Coronary artery (tissue), 2 donors: ENCODE measurements around the gene LRRC19.
A peak's percentile ranks its signal among the peaks of the same experiment; 100 is the strongest.

Experiments
- DNase-seq: peaks from one replicate; pipeline ENCODE4 v3.0.0-alpha.2; 2017; ENCODE audit warnings: low spot score
- H3K27ac ChIP-seq, 2 donors: fragments of 200-600 bp; sonication (generic); one replicate each; pipeline ENCODE4 v1.5.1; 2016 to 2019
- H3K4me3 ChIP-seq: fragments of 200-600 bp; sonication (generic); 2 replicates; pipeline ENCODE4 v1.5.1; 2016; ENCODE audit warnings: mild to moderate bottlenecking, moderate library complexity
- TF ChIP-seq, protein P1 (sequence below): fragments of 200-600 bp; sonication (generic); IDR thresholded peaks from one replicate; pipeline ENCODE4 v1.5.1; 2019; ENCODE audit warnings: antibody characterized with exemption

LRRC19 gene

DNA sequence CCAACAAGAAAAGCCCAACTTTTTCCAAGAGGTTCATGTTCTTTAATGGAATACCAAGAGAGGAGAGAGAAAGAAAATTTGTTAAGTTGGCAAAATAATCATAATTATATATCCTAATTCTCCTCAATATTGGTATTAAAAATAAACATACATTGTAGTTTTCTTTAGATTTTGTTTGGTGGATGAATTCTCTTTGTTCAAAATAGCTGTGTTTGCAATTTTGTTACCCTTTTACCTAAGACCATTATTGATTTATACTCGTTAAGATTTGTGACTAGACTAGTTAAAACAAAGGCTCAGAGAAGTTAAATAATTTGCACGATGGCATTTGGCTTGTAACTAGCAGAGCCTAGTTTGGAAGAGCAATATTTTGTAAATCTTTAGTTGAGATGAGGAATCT is 9.7 kb downstream of the LRRC19 start:
- TF ChIP-seq, protein P1, sequence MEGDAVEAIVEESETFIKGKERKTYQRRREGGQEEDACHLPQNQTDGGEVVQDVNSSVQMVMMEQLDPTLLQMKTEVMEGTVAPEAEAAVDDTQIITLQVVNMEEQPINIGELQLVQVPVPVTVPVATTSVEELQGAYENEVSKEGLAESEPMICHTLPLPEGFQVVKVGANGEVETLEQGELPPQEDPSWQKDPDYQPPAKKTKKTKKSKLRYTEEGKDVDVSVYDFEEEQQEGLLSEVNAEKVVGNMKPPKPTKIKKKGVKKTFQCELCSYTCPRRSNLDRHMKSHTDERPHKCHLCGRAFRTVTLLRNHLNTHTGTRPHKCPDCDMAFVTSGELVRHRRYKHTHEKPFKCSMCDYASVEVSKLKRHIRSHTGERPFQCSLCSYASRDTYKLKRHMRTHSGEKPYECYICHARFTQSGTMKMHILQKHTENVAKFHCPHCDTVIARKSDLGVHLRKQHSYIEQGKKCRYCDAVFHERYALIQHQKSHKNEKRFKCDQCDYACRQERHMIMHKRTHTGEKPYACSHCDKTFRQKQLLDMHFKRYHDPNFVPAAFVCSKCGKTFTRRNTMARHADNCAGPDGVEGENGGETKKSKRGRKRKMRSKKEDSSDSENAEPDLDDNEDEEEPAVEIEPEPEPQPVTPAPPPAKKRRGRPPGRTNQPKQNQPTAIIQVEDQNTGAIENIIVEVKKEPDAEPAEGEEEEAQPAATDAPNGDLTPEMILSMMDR: no peak
- DNase-seq: no peak
- Histone ChIP-seq H3K27ac (no peak overlapping the region), H3K4me3 (no peak overlapping the region)

DNA sequence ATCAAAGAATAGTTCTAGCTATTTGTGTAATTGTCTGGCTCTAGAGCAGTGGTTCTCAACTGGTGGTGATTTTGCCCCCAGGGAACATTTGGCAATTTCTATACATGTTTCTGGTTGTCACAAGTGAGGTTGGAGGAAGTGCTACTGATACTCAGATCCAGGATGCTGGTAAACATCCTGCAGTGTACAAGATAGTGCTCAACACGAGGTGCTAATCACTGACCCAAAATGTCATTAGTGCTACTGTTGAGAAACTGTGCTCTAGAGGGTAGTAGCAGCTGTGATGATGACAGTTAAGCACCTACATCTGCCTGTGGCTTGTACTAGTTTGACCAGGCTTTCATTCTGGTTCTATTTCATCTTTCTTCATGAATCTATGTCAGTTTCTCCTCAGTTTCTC is 22.1 kb downstream of the LRRC19 start:
- Histone ChIP-seq H3K4me3 (no peak overlapping the region), H3K27ac (no peak overlapping the region)
- TF ChIP-seq, protein P1: no peak
- no peak for DNase-seq

DNA sequence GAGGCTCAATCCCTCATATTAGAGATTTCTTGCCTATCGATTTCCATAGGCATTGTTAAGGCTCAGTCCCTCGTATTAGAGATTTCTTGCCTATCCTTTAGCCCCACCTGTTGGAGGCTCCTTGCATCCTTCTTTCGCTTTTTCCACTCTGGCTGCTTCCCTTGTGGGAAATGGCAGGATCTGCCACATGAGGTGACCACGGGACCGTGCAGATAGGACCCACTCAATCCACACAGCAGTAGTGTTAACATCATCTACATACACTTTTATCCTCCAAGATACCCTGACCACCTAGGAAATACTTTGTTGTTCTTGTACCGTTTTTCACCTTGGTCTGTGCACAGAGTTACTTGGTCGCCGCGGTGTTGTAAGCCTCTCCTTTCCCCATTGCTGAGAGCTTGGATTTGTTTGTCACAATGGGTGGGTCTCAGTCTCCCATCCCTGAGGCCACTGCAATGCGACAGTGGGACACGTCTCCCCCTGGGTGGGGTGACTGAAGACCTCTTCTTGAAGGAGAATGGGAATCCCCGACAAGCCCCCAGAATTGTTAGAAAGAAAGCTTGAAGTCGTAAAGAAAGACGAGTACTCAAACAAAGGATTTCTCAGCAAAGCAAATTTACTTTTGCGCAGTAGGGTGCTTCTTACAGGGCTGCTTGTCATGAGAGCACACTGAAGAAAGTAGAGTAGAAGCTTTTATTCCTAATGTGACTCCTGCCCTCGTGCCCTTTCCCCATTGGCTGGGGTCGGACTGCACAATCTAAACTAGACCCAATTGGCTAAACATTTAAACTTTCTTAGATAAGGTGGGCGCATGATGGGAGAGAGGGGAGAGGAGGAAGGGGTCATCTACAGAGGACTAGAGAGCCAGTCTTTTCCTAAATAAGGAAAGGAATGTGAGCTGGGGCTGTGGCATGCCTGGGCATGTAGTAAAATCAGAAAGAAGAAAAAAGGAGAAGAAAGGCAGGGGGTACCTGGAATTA is 29.5 kb downstream of the LRRC19 start:
- TF ChIP-seq, protein P1: peak; percentile 17
- DNase-seq: no peak
- Histone ChIP-seq H3K4me3 (no peak overlapping the region), H3K27ac (no peak overlapping the region)

DNA sequence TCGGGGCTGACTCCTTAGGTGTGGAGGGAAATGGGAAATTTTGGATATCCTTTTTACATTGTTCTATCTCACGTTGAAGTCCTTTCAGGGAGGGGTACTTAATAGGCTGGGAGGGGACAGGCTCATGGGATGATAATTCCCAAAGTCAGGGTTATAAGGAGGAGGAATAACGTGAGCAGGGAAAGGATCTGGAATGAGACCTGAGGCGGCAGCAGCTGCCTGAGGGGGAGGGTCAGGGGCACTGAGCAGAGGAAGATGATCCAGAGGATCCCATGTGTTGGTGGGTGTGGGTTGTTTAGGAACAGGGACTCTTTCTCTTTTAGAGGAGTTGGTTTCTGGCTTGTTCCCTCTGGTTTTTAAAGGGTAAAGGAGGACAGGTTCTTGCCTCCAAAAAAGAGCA is 30.5 kb downstream of the LRRC19 start:
- TF ChIP-seq, protein P1: no peak
- no peak for DNase-seq
- no peak overlapping the region for H3K4me3 ChIP-seq
- H3K27ac ChIP-seq: no peak overlapping the region

DNA sequence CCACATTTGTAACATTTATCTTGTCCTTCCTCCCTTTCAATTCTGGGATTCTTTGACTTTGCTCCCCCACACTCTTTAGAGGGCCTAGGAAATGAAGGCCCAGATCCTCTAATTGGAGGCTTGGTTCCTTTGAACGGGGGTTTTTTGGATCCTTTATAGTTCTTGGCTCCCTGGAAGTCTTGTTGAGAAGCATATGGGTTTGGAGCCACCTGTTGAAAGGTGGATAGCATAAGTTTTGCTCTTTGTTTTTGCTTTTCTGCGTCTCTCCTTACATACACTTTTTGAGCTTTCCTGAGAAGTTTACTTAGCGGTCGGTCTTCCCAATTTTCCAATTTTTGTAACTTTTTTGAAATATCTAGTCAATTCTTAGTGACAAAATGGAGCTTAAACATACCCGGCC is 31.5 kb downstream of the LRRC19 start:
- Histone ChIP-seq H3K4me3 (no peak overlapping the region), H3K27ac (no peak overlapping the region)
- no peak for DNase-seq
- TF ChIP-seq, protein P1: no peak

DNA sequence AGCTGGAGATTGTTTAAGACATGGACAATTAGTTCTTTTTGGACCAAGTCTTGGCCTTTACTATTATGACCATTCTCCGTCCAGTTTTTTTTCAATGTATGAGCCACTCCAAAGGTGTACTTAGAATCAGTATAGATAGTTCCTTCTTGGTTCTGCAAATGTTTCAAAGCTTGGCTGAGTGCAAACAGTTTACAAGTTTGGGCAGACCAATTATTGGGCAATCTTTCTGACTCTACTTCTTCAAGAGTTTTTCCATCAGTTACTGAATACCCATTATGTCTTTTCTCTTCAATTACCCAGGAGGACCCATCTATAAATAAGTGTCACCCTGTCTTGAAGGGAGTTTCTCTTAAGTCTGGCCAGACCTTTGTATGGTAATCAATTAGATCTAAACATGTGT is 33.8 kb downstream of the LRRC19 start:
- TF ChIP-seq, protein P1: no peak
- DNase-seq: no peak
- Histone ChIP-seq H3K4me3 (no peak overlapping the region), H3K27ac (no peak overlapping the region)

DNA sequence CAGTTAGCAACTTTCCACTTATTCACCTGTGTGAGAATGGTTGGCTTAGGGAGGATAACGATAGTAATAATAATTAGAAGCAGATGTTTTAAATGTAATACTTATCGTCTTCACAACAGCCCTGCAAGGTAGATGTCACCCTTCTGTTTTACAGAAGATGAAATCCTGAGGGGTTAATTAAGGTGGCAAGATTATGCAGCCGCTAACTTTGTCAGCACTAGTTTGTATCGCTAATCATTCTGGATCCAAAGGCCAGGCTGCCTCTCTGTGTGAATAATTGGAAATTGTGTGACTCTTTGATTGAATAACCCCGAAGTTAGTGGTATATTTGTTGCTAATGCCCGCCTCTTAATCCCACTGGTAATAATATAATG is 48.6 kb downstream of the LRRC19 start:
- TF ChIP-seq, protein P1: no peak
- H3K27ac ChIP-seq: peak overlapping the region; percentile 85 to 88
- no peak for DNase-seq
- peak overlapping the region; percentile 78 for H3K4me3 ChIP-seq
